H9 (cell line): ENCODE data around the gene FN1. TPM values are rescaled to one million over a fixed set of nuclear protein-coding genes. Genes with fewer than 3 reads are reported as not detected.

ENCODE experiments used
- total RNA-seq: library from RNA; stranded (reverse); gene quantifications from 2 replicates; pipeline ENCODE4 v1.2.1, GENCODE V29; 2021

FN1 gene
- total RNA-seq, 1 experiment from 2014 or later: 56.0 TPM

Other genes with a start within 250 kb of the FN1 start
- gene ATIC, start 124.0 kb downstream of the FN1 start, total RNA-seq: 284 and 295 TPM in 2 replicates